GM19025 (cell line): Measurements from ENCODE around the gene DPM3.
"Not testable (repeated sequence)": the region's sequence is repeated elsewhere in the genome, so short reads cannot be mapped to it uniquely, and the experiment has no call there.

Source experiments
- ATAC-seq: cut with Tn5 transposase; IDR thresholded peaks from one replicate; pipeline ENCODE4 v1.9.1; 2021; ENCODE audit warnings: mild to moderate bottlenecking, low read depth, moderate library complexity; ENCODE audit not compliant: unreplicated experiment

The DPM3 gene

DNA sequence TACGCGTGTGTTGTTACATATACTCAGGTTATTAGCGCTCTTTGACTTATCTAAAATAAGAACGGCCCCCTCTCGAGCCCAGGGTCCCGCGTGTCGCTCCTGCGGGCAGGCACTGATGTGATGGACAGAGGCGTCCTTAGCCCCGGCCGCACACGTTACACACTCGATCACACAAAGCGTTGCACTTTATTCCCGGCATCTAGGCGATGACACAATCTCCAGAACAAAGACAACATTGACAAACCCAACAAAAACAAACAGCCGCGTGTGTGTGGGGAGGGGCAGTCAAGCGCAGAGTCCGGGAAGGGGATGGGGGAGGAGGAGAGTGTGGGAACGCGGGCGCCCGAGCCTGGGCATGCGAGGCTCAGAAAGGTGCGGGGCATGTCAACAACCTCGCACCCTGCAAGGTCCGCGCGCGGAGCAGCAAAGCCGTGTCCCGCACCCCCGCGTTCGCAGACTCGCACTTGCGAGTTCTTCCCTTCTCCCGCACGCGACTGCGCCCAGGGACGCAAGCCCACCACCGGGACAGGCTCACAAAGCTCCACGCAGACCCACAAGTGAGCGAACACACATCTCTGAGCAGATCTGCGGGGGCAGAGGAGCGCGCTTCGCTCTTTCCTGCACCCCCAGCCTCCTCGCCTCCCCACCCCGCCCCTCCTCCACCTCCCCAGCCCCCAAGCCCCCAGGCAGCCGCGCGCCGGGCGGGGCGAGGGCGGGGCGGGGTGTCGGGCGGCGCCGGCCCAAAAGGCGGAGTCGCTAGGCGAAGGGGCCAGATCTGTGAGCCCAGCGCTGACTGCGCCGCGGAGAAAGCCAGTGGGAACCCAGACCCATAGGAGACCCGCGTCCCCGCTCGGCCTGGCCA, 13.0 kb downstream of the DPM3 start, which contains the start of gene EFNA1:
Gene EFNA1, plus strand, starts transcription at position 772 of the 862 bp plus-strand sequence. CDS start 102 bp downstream, outside the sequence.
- ATAC-seq, result no peak

DNA sequence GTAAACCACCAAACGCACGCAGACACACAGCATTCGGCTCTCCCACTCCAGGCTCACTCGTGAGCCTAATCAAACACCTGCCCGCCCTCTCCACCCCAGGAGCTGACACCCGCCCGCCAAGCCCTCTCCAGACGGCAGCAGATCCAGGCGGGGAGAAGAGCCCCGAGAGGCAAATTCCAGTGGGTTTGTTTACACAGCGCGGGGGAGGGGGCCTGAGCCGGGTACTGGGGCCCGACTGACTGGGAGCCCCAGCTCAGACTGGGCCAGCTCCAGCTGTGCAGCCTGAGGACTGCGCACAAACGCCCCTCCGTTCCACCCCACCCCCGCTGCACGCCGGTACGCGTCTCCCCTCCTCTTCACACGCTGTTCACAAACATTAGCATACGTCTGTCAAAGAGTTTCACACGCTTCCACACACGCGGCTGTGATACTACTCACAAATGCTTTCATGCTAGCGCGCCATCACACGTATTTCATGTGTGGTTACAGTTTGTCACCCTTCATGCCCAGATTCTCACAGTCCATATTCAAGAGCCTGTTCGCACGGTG, 13.7 kb downstream of the DPM3 start:
- ATAC-seq, result no peak

DNA sequence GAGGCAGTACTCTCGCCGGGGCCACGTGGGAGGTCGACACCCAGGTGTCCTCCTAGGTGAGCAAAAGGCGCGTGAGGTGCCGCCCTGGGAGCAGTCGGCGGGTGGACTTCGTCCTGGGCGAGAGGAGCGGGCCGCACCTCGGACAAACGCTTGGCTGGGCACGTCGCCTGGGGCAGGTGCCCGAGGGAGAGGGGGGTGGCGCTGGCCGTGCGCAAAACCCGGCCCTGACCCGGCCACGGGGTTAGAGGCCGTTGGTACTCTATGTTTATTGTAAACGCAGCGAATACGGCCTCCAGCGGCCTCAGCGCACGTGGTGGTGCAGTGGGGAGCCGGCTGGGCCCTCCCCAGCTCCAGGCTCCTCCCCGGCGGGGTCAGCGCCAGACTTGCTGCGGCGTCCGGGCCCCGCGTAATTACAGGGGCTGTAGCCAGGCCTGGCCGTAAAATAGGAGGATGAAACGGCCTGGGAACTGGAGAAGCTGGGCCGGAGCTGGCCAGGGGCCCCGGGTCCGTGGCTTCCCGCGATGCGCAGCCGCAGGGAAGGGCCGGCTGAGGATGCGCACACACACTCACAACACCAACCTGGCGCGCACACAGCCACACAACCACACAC, 14.3 kb downstream of the DPM3 start:
- ATAC-seq, result no peak

GRCh38 chr1:155125511-155125945, 14.8 kb downstream of the DPM3 start:
- ATAC-seq, result no peak

DNA sequence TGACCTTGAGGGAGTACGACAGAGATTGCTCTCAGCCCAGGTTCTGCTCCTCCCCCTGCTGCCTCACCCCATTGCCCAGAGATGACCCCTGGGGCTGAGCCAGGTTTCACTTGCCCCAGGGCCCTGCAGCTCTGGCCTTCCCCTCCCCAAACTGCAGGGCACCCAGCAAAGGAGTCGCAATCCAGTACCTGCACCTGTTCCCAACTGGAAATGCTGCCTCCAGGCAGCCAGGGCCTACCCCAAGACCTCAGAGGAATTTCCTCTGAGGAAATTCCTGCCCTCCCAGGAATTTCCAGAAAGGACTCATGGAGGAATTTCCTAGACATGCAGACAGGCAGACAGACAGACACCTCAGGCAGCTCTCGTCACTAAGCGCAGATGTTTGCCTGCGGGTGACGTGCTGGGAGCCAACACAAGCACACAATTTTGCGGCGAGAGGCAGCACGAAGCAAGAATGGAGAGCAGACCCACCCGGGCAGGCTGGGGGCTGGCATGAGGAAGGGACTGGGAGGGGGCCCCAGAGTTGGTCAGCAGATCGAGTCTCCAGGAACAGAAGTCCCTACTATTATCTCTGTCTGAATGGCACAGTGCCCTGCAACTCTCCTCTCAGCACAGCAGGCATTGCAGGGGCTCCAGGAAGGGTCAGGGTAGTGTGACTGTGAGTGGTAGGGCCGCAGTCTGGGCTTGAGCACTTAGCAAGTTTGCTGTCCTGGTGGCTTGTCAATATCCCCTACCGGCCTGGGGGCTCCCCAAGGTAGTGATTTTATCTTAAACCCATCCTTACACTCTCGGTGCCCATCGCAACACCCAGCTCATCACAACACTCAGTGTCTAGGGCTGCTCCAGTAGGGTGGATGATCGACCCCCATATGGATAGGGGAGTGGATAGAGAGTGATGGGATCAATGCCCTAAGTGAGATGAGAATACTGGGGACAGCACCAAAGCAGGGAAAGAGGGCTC, 15.5 kb downstream of the DPM3 start:
- ATAC-seq, result no peak

- no peak for ATAC-seq
Measured at GRCh38 chr1:155123801-155124200, 16.5 kb downstream of the DPM3 start.

GRCh38 chr1:155122308-155122707, 18.0 kb downstream of the DPM3 start:
- no peak for ATAC-seq

- no peak for ATAC-seq
Measured at GRCh38 chr1:155121249-155121648, 19.1 kb downstream of the DPM3 start.

- ATAC-seq, result no peak
Measured at GRCh38 chr1:155120253-155120652, 20.1 kb downstream of the DPM3 start.

GRCh38 chr1:155118090-155118489, 22.2 kb downstream of the DPM3 start:
- not testable (repeated sequence) for ATAC-seq

DNA sequence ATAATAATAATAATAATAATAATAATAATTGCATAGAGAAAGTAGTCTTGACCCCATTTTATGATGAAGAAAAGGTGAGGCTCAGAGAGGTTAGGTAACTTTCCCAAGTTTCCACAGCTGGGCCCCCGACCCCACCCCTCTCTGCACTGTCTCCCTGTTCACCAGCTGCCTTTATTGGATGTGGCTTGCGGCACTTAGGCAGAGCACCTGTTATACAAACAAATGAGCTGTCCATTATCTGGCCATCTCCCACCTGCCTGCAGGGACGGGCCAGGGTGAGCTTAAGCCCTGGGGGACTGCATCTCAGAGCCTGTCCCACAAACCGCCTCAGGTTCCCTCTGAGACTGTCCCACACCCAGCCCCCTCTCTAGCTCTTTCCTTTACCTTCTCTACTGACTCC, 22.7 kb downstream of the DPM3 start:
- no peak for ATAC-seq

DNA sequence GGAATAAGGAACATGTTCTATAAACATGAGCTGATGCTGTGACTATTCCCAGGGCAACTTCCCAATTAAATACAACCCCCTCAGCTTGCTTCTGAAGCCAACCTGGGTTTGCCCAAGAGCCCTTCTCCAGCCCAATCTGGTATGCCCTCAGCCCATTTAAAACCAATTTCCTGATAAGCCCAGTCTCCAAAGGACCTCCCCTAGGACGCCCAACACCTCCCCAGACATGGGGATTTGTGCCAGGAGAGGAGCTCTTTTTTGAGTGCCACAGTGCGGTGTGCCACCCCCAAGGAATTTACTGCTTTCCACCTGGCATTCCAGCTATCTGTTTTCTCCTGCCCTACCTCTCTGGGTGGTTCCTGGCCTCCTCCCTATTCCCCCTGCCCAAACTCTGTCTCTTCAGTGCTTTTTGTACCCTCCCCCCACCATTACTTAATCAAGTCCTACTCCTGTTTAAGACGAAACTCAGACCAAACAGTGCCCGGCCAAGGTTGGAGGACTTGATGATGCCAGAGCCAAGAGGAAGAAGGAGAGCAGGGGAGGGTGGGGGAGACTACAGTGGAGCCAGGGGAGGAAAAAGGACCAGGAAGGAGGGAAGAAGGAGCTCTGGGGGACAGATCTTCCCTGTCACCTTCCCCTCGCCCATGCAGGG, 24.1 kb downstream of the DPM3 start:
- no peak for ATAC-seq

GRCh38 chr1:155113450-155113980, 26.8 kb downstream of the DPM3 start:
- no peak for ATAC-seq

DNA sequence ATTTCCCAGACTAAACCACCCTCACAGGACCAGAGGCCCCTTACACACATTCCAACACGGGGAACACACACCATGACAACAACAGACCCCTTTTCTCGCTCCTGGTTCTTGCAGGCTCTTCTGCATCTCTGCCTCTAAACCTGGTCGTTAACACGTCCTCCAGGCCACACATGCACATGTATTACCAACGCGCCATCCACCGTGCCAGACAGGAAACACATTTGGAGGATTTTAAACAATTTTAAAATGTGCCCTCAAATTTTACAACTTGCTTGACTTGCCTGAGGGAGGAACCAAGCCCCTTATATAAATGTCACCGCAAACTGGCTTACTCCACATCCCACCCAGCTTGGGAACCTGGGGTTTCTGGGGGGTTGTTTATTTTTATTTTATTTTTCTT, 29.5 kb downstream of the DPM3 start:
- ATAC-seq, result no peak

- no peak for ATAC-seq
Measured at GRCh38 chr1:155110381-155110780, 29.9 kb downstream of the DPM3 start.

DNA sequence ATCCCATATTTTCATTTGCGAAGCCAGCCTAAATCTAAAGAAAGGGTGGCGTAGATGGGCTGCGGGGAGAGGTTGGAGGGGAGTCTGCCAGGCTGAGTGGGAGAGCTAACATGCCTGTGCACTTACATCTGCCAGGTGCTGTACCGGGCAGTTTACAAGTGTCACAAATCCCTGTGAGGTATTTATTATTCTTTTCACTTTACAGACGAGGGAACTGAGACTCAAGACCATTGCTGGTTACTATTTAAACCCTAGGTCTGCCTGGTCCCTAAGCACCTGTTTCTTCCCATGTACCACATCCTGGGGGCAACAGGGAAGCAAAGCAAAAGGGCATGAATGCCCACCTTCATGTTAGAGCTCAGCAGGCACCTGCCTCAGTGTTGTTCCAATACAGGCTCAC, 32.0 kb downstream of the DPM3 start:
- ATAC-seq, result no peak

DNA sequence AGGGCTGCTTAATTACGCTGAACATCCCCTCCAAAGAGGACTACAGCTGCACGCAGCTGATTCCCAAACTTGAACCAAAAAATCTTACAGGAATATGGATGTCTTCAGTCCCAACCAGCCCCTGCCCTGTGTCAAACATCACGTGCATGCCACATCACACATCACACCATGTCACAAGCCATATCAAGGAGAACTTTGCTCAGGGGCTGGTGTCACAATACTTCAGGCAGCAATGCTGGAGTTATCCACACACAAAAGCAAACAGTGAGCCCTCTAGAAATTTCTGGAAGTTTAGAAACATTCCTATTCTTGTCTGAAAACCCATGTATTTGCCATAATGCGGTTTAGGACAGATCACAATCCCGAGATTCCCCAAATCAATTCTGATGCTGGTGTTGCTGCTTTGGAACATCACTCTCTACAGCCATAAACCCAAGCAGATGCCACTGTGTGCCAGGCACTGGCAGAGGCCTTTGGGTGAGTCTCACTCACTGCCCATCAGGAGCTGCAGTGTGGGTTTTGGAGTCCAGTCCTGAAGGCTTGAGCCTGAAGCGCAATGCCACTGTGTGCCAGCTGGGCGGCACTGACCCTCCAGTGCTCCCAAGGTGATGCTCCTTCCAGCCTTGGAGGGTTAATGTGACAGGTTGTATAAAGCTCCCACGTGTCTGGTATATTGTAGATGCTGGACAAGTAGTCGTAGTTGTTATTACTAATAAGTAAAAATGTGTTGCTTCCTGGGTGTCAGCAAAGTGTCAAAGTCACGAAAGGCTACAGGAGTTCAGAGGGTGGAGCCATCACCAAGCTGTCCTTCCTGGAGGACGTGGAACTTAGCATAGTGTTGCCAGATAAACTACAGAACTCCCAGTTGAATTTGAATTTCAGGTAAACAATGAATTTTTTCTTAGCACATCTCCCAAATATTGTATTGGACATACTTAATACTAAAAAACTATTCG, 32.7 kb downstream of the DPM3 start:
- ATAC-seq, result no peak

GRCh38 chr1:155106862-155107261, 33.5 kb downstream of the DPM3 start:
- no peak for ATAC-seq

DNA sequence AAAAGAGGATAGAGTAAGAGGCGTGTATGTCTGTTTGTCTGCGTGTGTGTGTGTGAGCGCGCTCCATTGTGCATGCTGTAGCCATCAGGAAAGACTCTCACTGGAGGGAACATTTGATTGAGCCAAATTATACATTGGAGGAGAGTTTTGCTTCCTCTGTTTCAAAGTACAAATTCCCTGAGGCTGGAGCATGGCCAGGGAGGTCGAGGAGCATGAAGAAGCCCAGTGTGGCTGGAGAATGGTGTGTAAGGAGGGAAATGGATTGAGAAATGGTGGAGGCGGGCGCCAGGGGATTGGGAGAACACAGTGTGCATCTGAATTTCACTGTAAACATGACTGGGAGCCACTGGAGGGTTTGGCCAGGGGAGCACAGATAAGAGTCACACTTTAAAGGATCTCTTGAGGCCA, 34.7 kb downstream of the DPM3 start:
- ATAC-seq, result no peak
